HCT116 (cell line): ENCODE data around the gene POP4. TPM values are rescaled to one million over a fixed set of nuclear protein-coding genes. Genes with fewer than 3 reads are reported as not detected.

Source experiments
- ATAC-seq: fragments of 200-7000 bp; cut with Tn5 transposase; 2 replicates; pipeline ENCODE4 v1.9.1; 2020; ENCODE audit warnings: mild to moderate bottlenecking, moderate library complexity
- BruUV-seq: library from RNA; stranded (reverse); fragments of 400-500 nt; replicated peaks from 2 replicates; lab custom pipeline; 2021; lab: Mats Ljungman, UMichigan
- CTCF ChIA-PET: fragments of 300-600 bp; sonication (Branson Sonifier 250); formaldehyde crosslinking; loops from one replicate; lab custom pipeline; 2021; ENCODE audit warnings: antibody characterized with exemption; lab: Charles Lee
- POLR2A ChIA-PET: fragments of 300-600, 350-600 bp; sonication (Branson Sonifier 250); formaldehyde crosslinking; loops from one replicate; lab custom pipeline; 2021; ENCODE audit warnings: antibody characterized with exemption; lab: Charles Lee
- RAD21 ChIA-PET, 2 experiments: fragments of 300-600 bp; sonication (Branson Sonifier 250); formaldehyde crosslinking; loops; one replicate each; lab custom pipeline; 2023; ENCODE audit warnings: low total read pairs in 2 of 2; ENCODE audit not compliant: uncharacterized antibody in 2 of 2, unreplicated experiment in 2 of 2, low non-redundant PET in 1 of 2; lab: Charles Lee
- DNase-seq: peaks from one replicate; pipeline ENCODE4 v3.0.0-alpha.2; 2010; ENCODE audit warnings: low read depth, low spot score
- H2AFZ ChIP-seq: fragments of 200-600 bp; shearing (Covaris generic), sonication (generic); 2 replicates; pipeline ENCODE4 v1.6.1; 2017; ENCODE audit warnings: low read depth, mixed run types, mixed read lengths, antibody characterized with exemption, low read length; ENCODE audit not compliant: poor library complexity, severe bottlenecking
- H3K27ac ChIP-seq: 2 replicates; pipeline ENCODE4 v1.5.1; 2012; ENCODE audit warnings: low read depth, low read length
- H3K27me3 ChIP-seq: fragments of 200-600 bp; sonication (generic); 2 replicates; pipeline ENCODE4 v1.6.1; 2016; ENCODE audit warnings: mixed run types, low read length, mixed read lengths; ENCODE audit not compliant: insufficient read depth
- H3K36me3 ChIP-seq, 2 experiments: fragments of 200-500 bp in 1 of 2; fragments of 200-600 bp in 1 of 2; sonication (Bioruptor generic) in 1 of 2; sonication (generic) in 1 of 2; 2 replicates each; pipeline versions ENCODE4 v1.5.1 to v1.6.1; 2014 to 2016; ENCODE audit warnings: low read length in 2 of 2, inconsistent platforms in 1 of 2, mixed read lengths in 1 of 2, mixed run types in 1 of 2; ENCODE audit not compliant: insufficient read depth in 2 of 2, control insufficient read depth in 1 of 2
- H3K4me1 ChIP-seq, 2 experiments: fragments of 200-600 bp in 1 of 2; sonication (generic) in 1 of 2; 2 replicates each; pipeline versions ENCODE4 v1.5.1 to v1.6.1; 2012 to 2017; ENCODE audit warnings: low read length in 2 of 2, inconsistent platforms in 1 of 2, mild to moderate bottlenecking in 1 of 2, mixed read lengths in 1 of 2, mixed run types in 1 of 2, moderate library complexity in 1 of 2; ENCODE audit not compliant: insufficient read depth in 2 of 2, control insufficient read depth in 1 of 2
- H3K4me2 ChIP-seq: fragments of 200-600 bp; sonication (generic); 2 replicates; pipeline ENCODE4 v1.6.1; 2017; ENCODE audit warnings: mixed run types, low read length, mixed read lengths
- H3K4me3 ChIP-seq, 2 experiments: fragments of 200-600 bp in 1 of 2; sonication (generic) in 1 of 2; replicated peaks in 1 of 2; 2 replicates each; pipeline ENCODE4 v1.5.1; 2011 to 2016; ENCODE audit warnings: low read length in 2 of 2, control low read depth in 1 of 2, low read depth in 1 of 2, mild to moderate bottlenecking in 1 of 2, mixed read lengths in 1 of 2, mixed run types in 1 of 2
- H3K79me2 ChIP-seq: fragments of 200-600 bp; sonication (generic); 2 replicates; pipeline ENCODE4 v1.6.1; 2017; ENCODE audit warnings: mild to moderate bottlenecking, mixed run types, low read length, moderate library complexity, mixed read lengths; ENCODE audit not compliant: insufficient read depth
- H3K9ac ChIP-seq: fragments of 200-600 bp; sonication (generic); 2 replicates; pipeline ENCODE4 v1.6.1; 2016; ENCODE audit warnings: low read length, mixed read lengths
- H3K9me2 ChIP-seq: fragments of 200-600 bp; sonication (generic), shearing (Covaris generic); 2 replicates; pipeline ENCODE4 v1.6.1; 2017; ENCODE audit warnings: mixed run types, mild to moderate bottlenecking, moderate library complexity; ENCODE audit not compliant: insufficient read depth
- H3K9me3 ChIP-seq, 2 experiments: fragments of 200-500 bp in 1 of 2; fragments of 200-600 bp in 1 of 2; sonication (Bioruptor generic) in 1 of 2; sonication (generic) in 1 of 2; 2 replicates each; pipeline ENCODE4 v1.6.1; 2014 to 2017; ENCODE audit warnings: low read length in 2 of 2, mixed read lengths in 2 of 2, inconsistent platforms in 1 of 2, low read depth in 1 of 2, mild to moderate bottlenecking in 1 of 2, mixed run types in 1 of 2, moderate library complexity in 1 of 2; ENCODE audit not compliant: control insufficient read depth in 1 of 2, insufficient read depth in 1 of 2
- H4K20me1 ChIP-seq: fragments of 200-600 bp; sonication (generic), shearing (Covaris generic); 2 replicates; pipeline ENCODE4 v1.6.1; 2017; ENCODE audit warnings: mixed run types, mild to moderate bottlenecking, moderate library complexity; ENCODE audit not compliant: insufficient read depth
- CBX3 ChIP-seq: IDR thresholded peaks from 2 replicates; pipeline ENCODE4 v1.6.1; 2012; ENCODE audit warnings: low read depth
- CEBPB ChIP-seq: IDR thresholded peaks from 2 replicates; pipeline ENCODE4 v1.6.1; 2012; ENCODE audit warnings: low read depth
- EGR1 ChIP-seq: IDR thresholded peaks from 2 replicates; pipeline ENCODE4 v1.6.1; 2012; ENCODE audit warnings: low read depth
- ELF1 ChIP-seq: IDR thresholded peaks from 2 replicates; pipeline ENCODE4 v1.6.1; 2012; ENCODE audit warnings: low read depth, borderline replicate concordance
- EZH2 ChIP-seq: fragments of 200-600 bp; sonication (generic); IDR thresholded peaks from 2 replicates; pipeline ENCODE4 v1.6.1; 2017; ENCODE audit warnings: antibody characterized with exemption, mixed run types
- EZH2phosphoT487 ChIP-seq: fragments of 200-600 bp; IDR thresholded peaks from 2 replicates; pipeline ENCODE4 v1.6.1; 2018; ENCODE audit warnings: antibody characterized with exemption, borderline replicate concordance
- JUND ChIP-seq: IDR thresholded peaks from 2 replicates; pipeline ENCODE4 v1.6.1; 2012
- MAX ChIP-seq: IDR thresholded peaks from 2 replicates; pipeline ENCODE4 v1.6.1; 2012
- POLR2A ChIP-seq: IDR thresholded peaks from 2 replicates; pipeline ENCODE4 v1.7.0; 2011; ENCODE audit warnings: borderline replicate concordance; ENCODE audit not compliant: insufficient read depth, insufficient read length; ENCODE audit errors: extremely low read depth
- POLR2AphosphoS5 ChIP-seq: IDR thresholded peaks from 2 replicates; pipeline ENCODE4 v1.6.1; 2011; ENCODE audit warnings: mild to moderate bottlenecking, low read depth, low read length, moderate library complexity
- SIN3A ChIP-seq: IDR thresholded peaks from 2 replicates; pipeline ENCODE4 v1.6.1; 2012; ENCODE audit warnings: low read depth
- SP1 ChIP-seq: IDR thresholded peaks from 2 replicates; pipeline ENCODE4 v1.6.1; 2012; ENCODE audit warnings: low read depth
- TCF7L2 ChIP-seq: IDR thresholded peaks from 2 replicates; pipeline ENCODE4 v1.7.0; 2011; ENCODE audit warnings: borderline replicate concordance, inconsistent platforms; ENCODE audit not compliant: insufficient read depth, insufficient read length; ENCODE audit errors: extremely low read depth
- YY1 ChIP-seq: IDR thresholded peaks from 2 replicates; pipeline ENCODE4 v1.6.1; 2011; ENCODE audit warnings: low read length, low read depth, moderate library complexity, mild to moderate bottlenecking; ENCODE audit not compliant: insufficient replicate concordance; ENCODE audit errors: extremely low read depth
- ZBTB33 ChIP-seq: IDR thresholded peaks from 2 replicates; pipeline ENCODE4 v1.6.1; 2011; ENCODE audit warnings: mild to moderate bottlenecking, low read length, moderate library complexity; ENCODE audit not compliant: insufficient replicate concordance; ENCODE audit errors: extremely low read depth
- ZFX ChIP-seq: fragments of 450-650 bp; IDR thresholded peaks from 2 replicates; pipeline ENCODE4 v1.6.1; 2017
- ZNF274 ChIP-seq: fragments of 200-500 bp; sonication (Bioruptor generic); IDR thresholded peaks from 2 replicates; pipeline ENCODE4 v1.6.1; 2014; ENCODE audit warnings: mild to moderate bottlenecking, low read depth, low read length, inconsistent platforms
- intact Hi-C: fragments of 100-400 bp; cut with micrococcal nuclease; formaldehyde crosslinking; loops from 2 replicates; pipeline ENCODE4 v1.10.0; 2022
- total RNA-seq: library from RNA; stranded (reverse); gene quantifications from one replicate; pipeline ENCODE4 v1.2.1, GENCODE V29; 2021; ENCODE audit not compliant: unreplicated experiment
- TF ChIP-seq, protein P1 (sequence below), 3 experiments: fragments of 200-600 bp in 1 of 3; sonication (generic) in 1 of 3; IDR thresholded peaks in 2 of 3; conservative IDR thresholded peaks in 1 of 3; 2 replicates each; pipeline ENCODE4 v1.5.1; 2012 to 2017; ENCODE audit warnings: low read depth in 2 of 3, low read length in 2 of 3, antibody characterized with exemption in 1 of 3, borderline replicate concordance in 1 of 3, control low read depth in 1 of 3, mild to moderate bottlenecking in 1 of 3, mixed read lengths in 1 of 3, mixed run types in 1 of 3, moderate library complexity in 1 of 3; ENCODE audit not compliant: insufficient read depth in 1 of 3
- TF ChIP-seq, protein P2 (sequence below): IDR thresholded peaks from 2 replicates; pipeline ENCODE4 v1.6.1; 2012; ENCODE audit warnings: low read depth
- TF ChIP-seq, protein P3 (sequence below): IDR thresholded peaks from 2 replicates; pipeline ENCODE4 v1.6.1; 2012

The POP4 gene
- total RNA-seq, 1 experiment from 2014 or later = 61.2 TPM

- H3K9me3 ChIP-seq = no peaks in the 10 kb centered on the region
Measured at GRCh38 chr19:29620931-29621351, 14.9 kb downstream of the POP4 start.

More at GRCh38 chr19:29620931-29621351, 14.9 kb downstream of the POP4 start:
- Histone ChIP-seq H3K4me3 (no peak overlapping the region), H2AFZ (no peak overlapping the region), H3K9me2 (no peaks in the 10 kb centered on the region), H3K27ac (no peak overlapping the region), H3K4me2 (no peak overlapping the region), H3K4me1 (no peaks in the 10 kb centered on the region), H3K36me3 (no peaks in the 10 kb centered on the region), H3K27me3 (no peaks in the 10 kb centered on the region), H3K79me2 (no peaks in the 10 kb centered on the region), H4K20me1 (no peaks in the 10 kb centered on the region), H3K9ac (no peak overlapping the region)
- POLR2A ChIA-PET = no interaction called here
- RAD21 ChIA-PET = no interaction called here
- CTCF ChIA-PET = no interaction called here
- BruUV-seq = no TSS peak
- ATAC-seq (no peak), DNase-seq (no peak)
- intact Hi-C loops = no loop called here
- TF ChIP-seq ZFX = no peak
- no peak for TF ChIP-seq CBX3
- TF ChIP-seq JUND = no peak
- no peak for TF ChIP-seq SP1
- no peak for TF ChIP-seq POLR2A
- no peak for TF ChIP-seq SIN3A
- TF ChIP-seq, protein P1, sequence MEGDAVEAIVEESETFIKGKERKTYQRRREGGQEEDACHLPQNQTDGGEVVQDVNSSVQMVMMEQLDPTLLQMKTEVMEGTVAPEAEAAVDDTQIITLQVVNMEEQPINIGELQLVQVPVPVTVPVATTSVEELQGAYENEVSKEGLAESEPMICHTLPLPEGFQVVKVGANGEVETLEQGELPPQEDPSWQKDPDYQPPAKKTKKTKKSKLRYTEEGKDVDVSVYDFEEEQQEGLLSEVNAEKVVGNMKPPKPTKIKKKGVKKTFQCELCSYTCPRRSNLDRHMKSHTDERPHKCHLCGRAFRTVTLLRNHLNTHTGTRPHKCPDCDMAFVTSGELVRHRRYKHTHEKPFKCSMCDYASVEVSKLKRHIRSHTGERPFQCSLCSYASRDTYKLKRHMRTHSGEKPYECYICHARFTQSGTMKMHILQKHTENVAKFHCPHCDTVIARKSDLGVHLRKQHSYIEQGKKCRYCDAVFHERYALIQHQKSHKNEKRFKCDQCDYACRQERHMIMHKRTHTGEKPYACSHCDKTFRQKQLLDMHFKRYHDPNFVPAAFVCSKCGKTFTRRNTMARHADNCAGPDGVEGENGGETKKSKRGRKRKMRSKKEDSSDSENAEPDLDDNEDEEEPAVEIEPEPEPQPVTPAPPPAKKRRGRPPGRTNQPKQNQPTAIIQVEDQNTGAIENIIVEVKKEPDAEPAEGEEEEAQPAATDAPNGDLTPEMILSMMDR (IDR thresholded peaks at IDR 0.05 in 2 of 3, conservative IDR thresholded peaks at IDR 0.05 in 1 of 3; ENCODE audit: borderline replicate concordance in 1 of 3, insufficient read depth in 1 of 3, low read depth in 2 of 3, low read length in 2 of 3) = no peak
- no peak for TF ChIP-seq EZH2
- TF ChIP-seq POLR2AphosphoS5 = no peak
- no peak for TF ChIP-seq ZNF274
- TF ChIP-seq TCF7L2 = no peak
- TF ChIP-seq, protein P2, sequence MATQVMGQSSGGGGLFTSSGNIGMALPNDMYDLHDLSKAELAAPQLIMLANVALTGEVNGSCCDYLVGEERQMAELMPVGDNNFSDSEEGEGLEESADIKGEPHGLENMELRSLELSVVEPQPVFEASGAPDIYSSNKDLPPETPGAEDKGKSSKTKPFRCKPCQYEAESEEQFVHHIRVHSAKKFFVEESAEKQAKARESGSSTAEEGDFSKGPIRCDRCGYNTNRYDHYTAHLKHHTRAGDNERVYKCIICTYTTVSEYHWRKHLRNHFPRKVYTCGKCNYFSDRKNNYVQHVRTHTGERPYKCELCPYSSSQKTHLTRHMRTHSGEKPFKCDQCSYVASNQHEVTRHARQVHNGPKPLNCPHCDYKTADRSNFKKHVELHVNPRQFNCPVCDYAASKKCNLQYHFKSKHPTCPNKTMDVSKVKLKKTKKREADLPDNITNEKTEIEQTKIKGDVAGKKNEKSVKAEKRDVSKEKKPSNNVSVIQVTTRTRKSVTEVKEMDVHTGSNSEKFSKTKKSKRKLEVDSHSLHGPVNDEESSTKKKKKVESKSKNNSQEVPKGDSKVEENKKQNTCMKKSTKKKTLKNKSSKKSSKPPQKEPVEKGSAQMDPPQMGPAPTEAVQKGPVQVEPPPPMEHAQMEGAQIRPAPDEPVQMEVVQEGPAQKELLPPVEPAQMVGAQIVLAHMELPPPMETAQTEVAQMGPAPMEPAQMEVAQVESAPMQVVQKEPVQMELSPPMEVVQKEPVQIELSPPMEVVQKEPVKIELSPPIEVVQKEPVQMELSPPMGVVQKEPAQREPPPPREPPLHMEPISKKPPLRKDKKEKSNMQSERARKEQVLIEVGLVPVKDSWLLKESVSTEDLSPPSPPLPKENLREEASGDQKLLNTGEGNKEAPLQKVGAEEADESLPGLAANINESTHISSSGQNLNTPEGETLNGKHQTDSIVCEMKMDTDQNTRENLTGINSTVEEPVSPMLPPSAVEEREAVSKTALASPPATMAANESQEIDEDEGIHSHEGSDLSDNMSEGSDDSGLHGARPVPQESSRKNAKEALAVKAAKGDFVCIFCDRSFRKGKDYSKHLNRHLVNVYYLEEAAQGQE = no peak
- TF ChIP-seq, protein P3, sequence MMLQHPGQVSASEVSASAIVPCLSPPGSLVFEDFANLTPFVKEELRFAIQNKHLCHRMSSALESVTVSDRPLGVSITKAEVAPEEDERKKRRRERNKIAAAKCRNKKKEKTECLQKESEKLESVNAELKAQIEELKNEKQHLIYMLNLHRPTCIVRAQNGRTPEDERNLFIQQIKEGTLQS = no peak
- no peak for TF ChIP-seq MAX
- no peak for TF ChIP-seq EZH2phosphoT487
- TF ChIP-seq CEBPB = no peak
- TF ChIP-seq YY1 = no peak
- TF ChIP-seq ELF1 = no peak
- TF ChIP-seq ZBTB33 = no peak
- no peak for TF ChIP-seq EGR1
